OCI-LY3 (cell line): ENCODE data around the gene SIGLEC14.

ENCODE experiments used
- CTCF ChIP-seq: fragments of 200-600, 300-600 bp; sonication (generic); IDR thresholded peaks from 2 replicates; pipeline ENCODE4 v1.5.1; 2014; ENCODE audit warnings: antibody characterized with exemption, low read length, low read depth
- EZH2phosphoT487 ChIP-seq: fragments of 200-600 bp; shearing (Covaris generic); IDR thresholded peaks from 2 replicates; pipeline ENCODE4 v1.6.1; 2018; ENCODE audit warnings: antibody characterized with exemption, mixed run types, low read depth

GRCh38 chr19:51602189-51602854 lies 44.3 kb downstream of the SIGLEC14 start:
- TF ChIP-seq EZH2phosphoT487 (no peak), CTCF (no peak)
